NCI-H345 (cell line): ENCODE data around the gene ARID3C.
A peak's percentile ranks its signal among the peaks of the same experiment; 100 is the strongest.

ENCODE experiments used
- DNase-seq: peaks from one replicate; lab custom pipeline; 2025; lab: John Stamatoyannopoulos, UW

ARID3C gene, protein sequence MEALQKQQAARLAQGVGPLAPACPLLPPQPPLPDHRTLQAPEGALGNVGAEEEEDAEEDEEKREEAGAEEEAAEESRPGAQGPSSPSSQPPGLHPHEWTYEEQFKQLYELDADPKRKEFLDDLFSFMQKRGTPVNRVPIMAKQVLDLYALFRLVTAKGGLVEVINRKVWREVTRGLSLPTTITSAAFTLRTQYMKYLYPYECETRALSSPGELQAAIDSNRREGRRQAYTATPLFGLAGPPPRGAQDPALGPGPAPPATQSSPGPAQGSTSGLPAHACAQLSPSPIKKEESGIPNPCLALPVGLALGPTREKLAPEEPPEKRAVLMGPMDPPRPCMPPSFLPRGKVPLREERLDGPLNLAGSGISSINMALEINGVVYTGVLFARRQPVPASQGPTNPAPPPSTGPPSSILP

DNA sequence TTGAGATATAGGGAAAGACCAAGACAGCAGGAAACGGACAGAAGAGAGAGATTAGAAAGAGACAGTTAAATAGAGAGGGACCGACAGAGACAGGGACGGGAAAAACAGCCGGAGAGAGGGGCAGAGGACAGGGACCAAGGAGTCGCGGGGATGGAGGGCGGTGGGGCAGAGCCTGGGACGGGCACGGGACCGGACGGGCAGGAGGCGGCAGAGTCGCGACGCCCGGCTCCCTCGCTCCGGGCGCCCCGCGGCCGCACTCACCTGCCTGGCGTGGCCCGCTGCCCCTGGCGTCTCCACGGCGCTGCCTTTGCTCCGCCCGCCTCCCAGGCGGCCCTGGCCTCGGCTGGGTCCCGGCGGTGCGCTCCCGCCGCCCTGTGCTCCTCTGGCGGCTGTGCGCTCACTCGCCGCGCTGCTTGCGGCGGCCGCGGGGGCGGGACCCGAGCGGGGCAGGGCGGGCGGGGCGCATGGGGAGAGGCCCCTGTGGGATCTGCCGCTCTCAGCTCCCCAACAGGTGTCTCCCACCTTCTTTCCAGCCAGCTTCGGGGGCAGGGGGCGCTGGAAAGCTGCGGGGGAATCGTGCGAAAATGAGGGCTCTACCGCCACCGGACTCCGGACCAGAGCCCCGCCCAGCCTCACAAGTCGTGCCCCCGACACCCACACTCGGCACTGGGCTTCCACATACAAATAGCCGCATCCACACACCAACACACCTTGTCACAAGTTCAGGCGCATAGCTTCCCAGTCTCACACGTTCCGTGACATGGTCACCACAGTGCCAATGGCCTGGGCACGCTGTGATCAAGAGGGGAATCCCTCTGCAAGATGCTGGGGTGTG lies at the start of gene ARID3C:
TSS of gene ARID3C (minus strand) at position 411 of the 835 bp plus-strand sequence. CDS start 1,052 bp downstream, outside the sequence.
- peak; percentile 40 for DNase-seq

DNA sequence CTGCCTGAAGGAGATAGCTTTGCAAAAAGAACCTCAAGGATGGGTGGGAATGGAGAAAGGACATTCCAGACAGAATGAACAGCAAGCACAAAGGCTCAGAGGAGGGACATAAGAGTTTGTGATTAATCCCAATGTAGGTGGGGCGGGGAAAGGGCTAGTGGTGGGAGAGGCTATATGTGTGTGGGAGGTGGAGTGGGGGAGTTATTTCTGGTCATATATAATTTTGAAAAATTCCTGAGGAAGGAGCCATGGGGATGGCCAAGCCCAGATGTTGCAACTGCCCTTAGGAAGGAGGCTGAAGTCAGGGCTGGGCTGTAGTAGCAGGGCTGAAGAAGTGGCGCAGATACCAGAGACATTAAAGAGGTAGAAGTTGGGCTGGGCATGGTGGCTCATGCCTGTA lies 47.0 kb upstream of the ARID3C start:
- DNase-seq, result no peak

DNA sequence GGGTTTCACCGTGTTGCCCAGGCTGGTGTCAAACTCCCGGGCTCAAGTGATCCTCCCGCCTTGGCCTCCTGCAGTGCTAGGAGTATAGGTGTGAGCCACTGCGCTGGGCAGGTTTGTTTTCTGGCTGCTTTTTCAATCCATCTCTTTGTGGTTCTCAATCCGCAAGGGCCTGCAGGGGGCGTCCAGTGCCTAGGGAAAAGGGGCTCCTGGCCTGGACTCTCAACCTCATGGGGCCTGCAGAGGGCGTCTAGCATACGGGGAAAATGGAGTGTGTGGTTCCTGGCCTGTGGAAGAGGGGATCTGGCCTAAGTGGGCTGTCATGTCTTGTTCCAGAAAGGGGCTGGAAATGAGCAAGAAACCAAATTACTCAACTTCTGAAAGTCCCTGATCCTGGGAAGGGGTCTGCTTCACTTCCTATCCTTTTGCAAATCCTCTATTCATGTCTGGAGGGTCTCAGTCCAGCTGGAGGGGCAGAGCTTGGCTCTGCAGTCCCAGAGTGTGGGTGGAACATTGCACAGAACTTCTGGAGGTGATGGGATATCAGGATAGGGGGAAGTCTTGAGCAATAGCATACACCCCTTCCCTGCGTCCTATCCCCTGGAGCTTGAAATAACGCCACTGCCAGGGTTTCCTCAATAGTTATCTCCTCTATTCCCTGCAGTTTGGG lies 46.3 kb upstream of the ARID3C start:
- peak; percentile 57 for DNase-seq

DNA sequence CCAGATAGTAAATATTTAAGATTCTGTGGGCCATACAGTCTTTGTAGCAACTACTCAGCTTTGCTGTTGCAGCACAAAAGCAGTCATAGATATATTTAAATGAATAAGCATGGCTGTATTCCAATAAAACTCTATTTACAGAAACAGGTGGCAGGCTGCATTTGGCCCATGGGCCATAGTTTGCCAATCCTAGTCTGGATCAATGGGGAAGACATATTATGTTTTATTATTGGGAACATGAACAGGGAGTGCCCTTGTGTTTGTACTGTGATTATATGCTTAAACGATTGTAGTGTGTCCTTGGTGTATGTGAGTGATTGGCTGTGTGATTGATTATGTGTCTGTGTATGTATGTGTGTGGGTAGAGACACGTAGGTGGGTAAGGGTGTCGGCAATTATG lies 45.6 kb upstream of the ARID3C start:
- no peak for DNase-seq

DNA sequence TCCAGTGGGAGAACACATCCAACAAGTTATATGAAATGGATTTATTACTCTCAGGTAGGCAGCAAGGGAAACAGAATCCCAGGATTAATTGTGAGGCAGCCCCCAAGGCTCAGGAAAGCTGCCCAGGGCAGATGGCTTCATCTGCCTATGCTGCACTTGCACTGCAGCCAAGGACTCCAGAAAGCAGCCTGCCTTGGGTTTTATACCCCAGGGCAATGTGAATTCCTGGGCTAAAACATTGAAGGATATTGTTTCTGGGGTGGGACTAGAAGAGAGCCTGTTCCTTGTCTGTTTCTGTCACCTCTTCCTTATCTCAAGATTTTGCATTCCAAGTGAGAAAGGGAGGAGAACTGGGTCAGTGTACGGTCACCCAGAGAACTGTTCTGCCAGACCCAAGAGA lies 42.4 kb upstream of the ARID3C start:
- DNase-seq, result no peak

DNA sequence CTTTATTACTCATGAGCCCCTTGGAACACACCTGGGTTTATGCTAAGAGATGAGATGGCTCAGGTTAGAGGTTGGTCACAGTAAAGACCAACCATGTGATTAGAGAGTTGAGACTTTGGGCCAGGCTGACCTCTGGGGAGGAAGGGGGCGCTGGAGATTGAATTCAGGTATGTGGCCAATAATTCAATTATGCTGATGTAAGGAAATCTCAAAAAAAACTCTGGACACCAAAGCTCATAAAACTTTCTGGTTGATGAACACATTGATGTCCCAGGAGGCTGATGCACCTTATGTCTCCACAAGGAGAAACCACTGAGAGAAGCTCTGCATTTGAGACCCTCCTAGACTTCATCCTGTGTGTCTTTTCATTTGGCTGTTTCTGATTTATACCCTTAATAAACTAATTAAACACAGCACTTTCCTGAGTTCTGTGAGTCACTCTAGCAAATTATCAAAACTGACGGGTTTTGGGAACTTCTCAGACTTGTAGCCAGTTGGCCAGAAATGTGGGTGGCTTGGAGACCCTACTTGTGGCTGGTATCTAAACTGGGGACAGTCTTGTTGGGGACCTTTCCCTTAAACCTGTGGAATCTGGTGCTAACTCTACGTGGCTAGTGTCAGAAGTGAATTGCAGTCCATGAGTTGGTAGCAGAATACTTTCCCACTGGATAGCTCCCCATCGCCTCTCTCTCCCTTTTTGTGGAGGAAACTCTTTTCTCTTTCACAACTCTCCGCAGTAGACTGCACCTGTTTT lies 41.1 kb upstream of the ARID3C start:
- no peak for DNase-seq

DNA sequence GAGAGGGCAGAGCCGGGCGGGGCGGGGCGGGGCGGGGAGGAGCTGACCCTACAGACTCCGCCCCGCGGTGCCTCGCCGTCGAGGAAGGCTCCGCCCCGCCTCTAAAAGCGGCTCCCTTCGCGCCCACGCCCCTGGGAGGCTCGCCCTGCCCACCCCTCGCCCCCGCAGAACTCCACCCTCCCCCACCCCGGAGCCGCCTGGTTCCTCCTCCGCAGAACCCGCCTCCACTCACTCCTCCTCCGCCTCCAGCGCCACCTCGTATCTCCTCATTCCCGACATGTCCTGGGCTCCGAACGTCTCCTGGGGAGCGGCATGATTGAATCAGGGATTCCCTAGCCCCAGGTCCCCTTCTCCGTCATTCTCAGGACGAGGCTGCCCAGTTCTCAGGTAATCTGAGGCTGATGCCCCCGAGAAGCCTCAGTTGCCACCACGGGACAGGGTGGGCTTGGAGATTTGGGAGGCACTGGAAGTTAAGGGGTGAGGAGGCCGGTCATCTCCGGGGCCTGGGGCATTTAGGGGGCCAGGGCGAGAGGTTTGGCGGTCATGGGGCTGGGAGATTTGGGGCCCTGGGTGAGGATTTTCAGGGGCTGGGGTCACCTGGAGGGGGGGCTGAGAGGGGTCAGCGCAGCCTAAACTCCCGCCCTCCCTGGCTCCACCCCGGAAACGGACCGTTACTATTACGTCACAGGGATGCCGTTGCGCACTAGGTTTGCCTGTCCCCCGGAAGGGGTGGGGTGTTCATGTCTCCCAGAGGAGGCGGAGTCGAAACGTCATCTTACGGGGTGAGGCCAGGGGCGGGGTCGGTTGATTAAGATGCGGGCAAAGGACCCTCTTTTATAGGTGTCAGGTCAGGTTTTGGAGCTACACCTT lies 36.8 kb upstream of the ARID3C start:
- DNase-seq, result peak; percentile 98

DNA sequence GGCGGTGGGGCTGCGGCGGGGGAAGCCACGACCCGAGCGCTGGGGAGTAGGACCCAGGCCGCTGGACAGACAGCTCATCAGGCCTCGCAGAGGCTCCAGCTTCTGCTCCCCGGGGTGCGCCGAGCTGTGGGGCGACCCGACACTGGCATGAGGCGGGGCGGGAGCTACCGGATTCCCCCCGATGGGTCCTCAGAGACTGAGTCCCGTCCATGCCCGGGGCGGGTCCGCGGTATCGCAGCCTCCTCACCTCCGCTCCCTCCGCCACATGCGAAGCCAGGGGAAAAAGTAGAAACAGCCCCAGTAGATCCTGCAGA lies 36.2 kb upstream of the ARID3C start:
- DNase-seq, result no peak

DNA sequence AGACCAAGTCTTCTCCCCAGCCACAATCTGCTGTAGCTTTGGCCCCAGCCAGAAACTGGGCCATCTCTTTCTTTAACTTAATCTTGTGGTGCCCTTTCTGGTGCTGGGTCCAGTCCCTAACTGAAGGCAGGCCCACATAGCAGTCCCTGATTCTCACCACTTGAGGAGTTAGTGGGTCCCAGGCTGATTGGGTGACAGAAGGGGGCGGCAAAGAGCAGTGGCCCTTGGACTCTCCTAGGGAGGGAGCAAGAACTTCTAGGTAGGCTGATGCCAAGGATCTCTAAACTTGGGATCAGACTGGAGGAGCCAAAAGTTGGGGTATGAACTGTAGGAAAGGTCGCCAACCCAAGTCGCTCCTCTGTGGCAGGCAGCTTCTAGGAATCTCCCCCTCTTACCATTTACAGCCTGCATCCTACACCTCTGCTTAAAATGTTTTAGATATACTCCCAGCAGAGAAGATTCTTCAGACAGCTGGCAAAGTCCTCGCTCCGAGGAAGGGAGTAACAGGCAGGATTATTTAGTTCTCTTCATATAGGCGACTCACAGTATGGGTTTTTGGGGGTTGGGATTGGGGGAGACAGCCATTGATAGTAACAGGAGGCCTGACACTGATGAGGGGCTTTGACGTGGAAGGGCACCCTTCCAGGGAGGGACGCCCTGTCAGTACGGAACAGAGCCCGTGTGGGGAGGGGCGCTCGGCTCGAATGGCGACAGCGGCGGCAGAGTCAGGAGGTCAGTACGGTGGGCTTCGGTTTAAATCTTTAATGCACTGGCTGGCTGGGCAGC lies 35.6 kb upstream of the ARID3C start:
- peak; percentile 22 for DNase-seq

DNA sequence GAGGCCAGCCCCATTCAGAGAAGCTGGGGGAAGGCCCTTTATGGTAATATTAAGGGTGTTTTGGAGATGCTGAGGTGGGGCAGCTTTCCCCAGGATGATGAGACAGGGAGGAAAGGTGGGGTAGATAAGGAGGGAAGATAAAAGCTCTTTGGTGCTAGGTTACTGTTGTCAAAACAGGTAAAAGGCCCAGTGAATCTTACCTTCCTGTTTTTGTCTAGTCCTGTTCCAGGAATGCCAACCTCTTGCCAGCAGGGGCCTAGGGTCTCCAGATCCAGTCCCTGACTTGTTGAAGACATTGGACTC lies 34.4 kb upstream of the ARID3C start:
- DNase-seq, result no peak

DNA sequence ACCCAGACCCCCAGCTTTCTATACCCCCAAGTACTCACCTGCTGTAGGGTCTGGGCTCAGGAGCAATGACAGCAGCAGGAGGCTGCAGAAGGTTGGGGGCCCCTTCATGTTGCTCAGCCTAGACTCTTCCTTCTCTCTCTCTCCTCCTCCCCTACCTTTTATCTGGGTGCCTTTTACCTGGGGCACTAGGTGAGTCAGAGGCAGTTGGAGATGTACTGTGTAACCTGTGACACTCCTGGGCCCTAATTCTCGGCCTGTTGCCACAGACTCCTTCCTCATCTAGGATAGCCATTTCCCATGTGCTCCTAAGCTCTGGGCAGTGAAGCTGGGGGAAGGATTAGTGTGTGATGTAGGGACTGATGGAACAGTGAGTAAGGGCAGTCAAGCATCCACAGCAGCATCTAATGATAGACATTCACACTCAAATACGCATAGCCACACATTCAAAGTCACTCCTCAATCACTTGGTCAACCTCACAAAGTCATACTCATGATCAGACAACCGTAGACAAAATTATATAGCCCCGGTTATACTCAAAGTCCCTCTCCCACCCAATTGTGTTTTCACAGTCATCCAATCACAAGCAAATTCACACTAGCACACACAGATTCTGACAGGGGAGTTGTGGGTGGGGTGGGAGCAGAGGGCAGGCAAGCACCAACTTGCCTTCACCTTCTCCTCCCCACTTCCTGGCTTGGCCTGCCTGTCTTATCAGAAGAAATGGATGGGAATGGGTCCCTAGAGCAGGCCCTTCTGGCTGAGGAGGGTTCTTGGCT lies 33.8 kb upstream of the ARID3C start, which contains the start of gene CCL27:
TSS of gene CCL27 (minus strand) at position 132 of the 777 bp plus-strand sequence. CDS start at position 108, 24 bp downstream.
- DNase-seq, result no peak

DNA sequence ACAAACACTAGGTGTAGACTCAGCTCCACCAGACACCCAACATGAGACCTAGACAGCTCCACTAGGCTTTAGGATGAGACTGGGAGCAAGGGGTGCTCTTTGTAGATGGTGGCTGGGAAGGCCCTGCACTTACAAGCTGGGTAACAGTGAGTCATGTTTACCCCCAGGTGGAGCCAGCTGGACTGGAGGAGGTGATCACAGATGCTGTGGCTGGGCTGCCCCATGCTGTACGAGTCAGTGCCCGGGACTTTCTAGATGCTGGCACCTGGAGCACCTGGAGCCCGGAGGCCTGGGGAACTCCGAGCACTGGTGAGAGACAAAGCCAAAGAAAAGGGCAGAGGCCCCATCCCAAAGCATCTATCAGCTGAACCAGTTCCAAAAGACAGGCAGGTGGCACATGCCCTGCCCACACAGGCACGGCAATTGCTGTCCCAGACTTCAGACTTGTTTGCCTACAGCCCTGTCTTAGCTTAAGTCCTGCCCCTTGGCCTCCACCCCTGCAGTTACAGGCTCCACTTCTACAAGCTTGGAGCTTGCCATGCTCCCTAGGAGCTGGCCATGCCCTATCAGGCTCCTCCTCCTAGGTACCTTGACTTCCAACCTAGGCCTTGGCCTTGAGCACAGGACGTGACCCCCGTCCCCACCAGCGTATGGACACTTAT lies 30.9 kb upstream of the ARID3C start:
- no peak for DNase-seq

DNA sequence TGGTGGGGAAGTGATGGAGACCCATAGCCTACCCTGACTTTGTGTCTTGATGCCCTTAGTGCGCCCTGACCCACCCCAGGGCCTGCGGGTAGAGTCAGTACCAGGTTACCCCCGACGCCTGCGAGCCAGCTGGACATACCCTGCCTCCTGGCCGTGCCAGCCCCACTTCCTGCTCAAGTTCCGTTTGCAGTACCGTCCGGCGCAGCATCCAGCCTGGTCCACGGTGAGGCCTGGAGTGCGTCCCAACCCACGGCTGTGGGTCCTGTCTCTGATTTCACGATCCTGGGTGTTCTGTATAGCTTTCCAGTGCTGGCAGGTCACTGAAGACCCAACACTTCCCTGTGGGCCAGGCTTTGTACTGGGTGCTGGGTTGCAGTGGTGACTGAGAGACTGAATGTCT lies 29.6 kb upstream of the ARID3C start:
- no peak for DNase-seq

DNA sequence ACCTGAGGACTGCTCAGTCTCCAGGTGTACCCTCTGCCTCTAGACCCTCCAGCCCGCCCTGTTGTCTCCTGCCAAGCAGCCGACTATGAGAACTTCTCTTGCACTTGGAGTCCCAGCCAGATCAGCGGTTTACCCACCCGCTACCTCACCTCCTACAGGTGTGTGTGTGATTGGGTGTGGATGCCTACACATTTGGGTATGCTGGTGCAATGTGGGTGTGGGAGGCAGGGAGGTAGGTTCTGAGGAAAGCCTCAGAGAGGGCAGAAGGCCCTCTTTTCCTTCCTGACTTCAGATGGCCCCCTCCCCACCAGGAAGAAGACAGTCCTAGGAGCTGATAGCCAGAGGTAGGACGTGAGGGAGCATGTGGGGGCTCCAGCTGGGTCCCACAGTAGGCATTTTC lies 28.1 kb upstream of the ARID3C start:
- no peak for DNase-seq

DNA sequence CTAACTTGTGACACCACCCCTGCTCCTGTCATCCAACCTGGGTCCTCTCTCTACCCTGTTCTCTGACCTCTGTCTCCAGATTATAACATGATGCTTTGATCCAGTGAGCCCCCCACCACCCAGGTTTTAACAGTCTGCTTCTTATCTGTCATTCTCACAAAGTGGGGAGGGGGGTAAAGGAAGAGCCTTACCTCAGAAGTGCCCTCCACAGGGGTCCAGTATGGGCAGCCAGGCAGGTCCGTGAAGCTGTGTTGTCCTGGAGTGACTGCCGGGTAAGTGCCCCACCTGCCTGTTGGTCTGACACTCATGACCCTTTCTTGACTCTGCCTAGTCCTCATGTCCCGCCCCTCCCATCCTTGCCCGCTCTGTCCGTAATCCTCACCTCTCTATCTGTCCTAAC lies 26.5 kb upstream of the ARID3C start:
- DNase-seq, result no peak

DNA sequence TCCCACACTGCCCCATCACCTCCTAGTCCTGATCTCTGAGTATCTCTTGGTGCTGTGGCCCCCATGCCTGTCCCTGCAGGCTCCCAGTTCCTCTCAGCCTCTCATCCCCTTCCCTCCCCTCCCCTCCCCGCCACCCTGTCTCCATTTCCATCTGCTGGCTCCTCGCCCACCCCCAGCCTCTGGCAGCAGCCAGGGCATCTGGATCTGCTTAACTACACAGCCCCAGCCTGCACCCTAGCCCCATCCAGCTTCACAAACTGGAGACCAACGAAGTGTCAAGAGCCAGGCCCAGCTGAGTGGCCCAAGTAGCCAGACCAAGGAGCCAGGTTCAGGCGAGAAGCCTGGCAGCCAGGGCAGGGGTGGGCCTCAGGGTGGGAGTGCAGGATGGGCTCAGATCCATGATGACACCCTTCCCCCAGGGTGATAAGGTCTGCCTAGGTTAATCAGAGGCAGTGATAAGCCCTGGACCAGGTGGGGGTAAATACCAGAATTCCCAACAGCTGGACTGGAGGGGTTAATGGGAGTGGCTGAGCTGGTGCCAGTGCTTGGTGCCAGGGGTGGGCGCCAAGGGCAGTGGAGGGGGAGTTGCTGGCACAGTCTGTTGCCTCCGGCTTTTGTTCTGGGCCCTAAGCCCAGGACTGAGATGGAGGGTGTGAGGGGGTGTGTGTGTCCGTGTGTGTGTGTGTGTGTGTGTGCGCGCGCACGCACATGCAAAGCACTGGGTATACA lies 25.6 kb upstream of the ARID3C start:
- DNase-seq, result no peak

DNA sequence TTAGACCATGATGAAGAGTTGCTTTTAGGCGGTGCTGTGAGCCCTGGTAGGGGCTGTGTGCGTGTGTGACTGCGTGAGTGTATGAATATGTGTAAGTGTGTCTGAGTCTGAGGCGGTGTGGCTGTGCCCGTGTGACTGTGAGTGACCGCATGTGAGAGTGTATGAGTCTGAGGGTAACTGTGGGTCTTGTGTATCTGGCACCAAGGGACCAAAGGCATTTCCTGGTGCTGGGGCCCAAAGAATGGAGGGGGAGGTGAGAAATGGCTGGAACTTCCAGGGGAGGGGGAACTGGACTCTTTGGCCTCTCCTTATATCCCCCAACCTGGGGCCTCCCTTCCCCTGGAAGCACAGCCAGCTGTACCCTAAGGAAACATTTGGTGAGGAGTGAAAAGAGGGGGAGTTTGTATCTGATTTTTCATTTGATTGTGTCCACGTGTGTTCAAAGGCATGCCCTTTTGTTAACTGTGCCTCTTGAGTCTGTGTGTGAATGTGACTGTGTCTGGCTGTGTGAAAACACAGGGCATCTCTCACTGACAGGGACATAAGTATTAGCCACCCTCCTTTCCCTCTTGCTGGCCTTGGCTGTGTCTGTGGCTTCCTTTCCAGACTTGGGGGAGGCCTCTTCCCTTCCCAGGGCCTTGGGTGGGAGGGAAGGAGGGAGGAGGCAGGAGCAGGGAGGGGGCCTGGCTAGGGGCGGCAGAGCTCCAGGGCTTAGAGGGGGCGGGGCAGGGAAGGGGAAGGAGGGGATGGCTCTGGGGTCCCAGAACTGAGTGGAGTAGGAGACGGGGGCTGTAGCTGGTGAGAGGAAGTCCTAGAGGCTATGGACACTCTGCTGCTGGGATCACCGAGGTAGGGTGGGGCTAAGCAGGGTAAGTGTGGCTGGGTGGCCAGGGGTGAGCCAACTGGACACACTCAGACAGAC lies 24.5 kb upstream of the ARID3C start:
- DNase-seq, result no peak
